GM13976 (cell line): Measurements from ENCODE around the gene PNLIPRP3.

Experiments
- DNase-seq: peaks from one replicate; pipeline ENCODE4 v3.0.0; 2012; ENCODE audit warnings: low spot score
- CTCF ChIP-seq: IDR thresholded peaks from 2 replicates; pipeline ENCODE4 v1.5.1; 2012; ENCODE audit warnings: borderline replicate concordance, mild to moderate bottlenecking; ENCODE audit not compliant: insufficient read depth; ENCODE audit errors: extremely low read depth, missing control alignments, control extremely low read depth
- in situ Hi-C: fragments of 300-500 bp; cut with MboI; formaldehyde crosslinking; loops from one replicate; pipeline ENCODE4 v1.12.0; 2022; ENCODE audit warnings: low sequenced_read_pairs, mixed read lengths, inconsistent platforms; ENCODE audit not compliant: unreplicated experiment

Gene PNLIPRP3

GRCh38 chr10:116421815-116422214 lies 5.8 kb upstream of the PNLIPRP3 start:
- in situ Hi-C loops, result no loop called here
- no peak for TF ChIP-seq CTCF
- no peak for DNase-seq

GRCh38 chr10:116429288-116429977 lies 1.8 kb downstream of the PNLIPRP3 start:
- DNase-seq, result no peak
- TF ChIP-seq CTCF, result no peak
- in situ Hi-C loops, result no loop called here

GRCh38 chr10:116430288-116430687 lies 2.6 kb downstream of the PNLIPRP3 start:
- DNase-seq, result no peak
- TF ChIP-seq CTCF, result no peak
- in situ Hi-C loops, result no loop called here

GRCh38 chr10:116431598-116431997 lies 4.0 kb downstream of the PNLIPRP3 start:
- TF ChIP-seq CTCF, result no peak
- in situ Hi-C loops, result no loop called here
- DNase-seq, result no peak

- in situ Hi-C loops, result no loop called here
Measured at GRCh38 chr10:116437076-116437692, 9.5 kb downstream of the PNLIPRP3 start.

GRCh38 chr10:116440330-116441030 lies 12.8 kb downstream of the PNLIPRP3 start:
- in situ Hi-C loops, result no loop called here
- no peak for DNase-seq
- no peak for TF ChIP-seq CTCF

More at GRCh38 chr10:116437076-116437692, 9.5 kb downstream of the PNLIPRP3 start:
- DNase-seq, result no peak
- TF ChIP-seq CTCF, result no peak
